ENCODE results near the gene CMTR1. TPM values are rescaled to one million over a fixed set of nuclear protein-coding genes. Genes with fewer than 3 reads are reported as not detected.
A peak's percentile ranks its signal among the peaks of the same experiment; 100 is the strongest.
"Not testable (repeated sequence)": the region's sequence is repeated elsewhere in the genome, so short reads cannot be mapped to it uniquely, and the experiment has no call there.

Gene CMTR1
- total RNA-seq, 1 donor from 2014 or later: 57.1 TPM

DNA sequence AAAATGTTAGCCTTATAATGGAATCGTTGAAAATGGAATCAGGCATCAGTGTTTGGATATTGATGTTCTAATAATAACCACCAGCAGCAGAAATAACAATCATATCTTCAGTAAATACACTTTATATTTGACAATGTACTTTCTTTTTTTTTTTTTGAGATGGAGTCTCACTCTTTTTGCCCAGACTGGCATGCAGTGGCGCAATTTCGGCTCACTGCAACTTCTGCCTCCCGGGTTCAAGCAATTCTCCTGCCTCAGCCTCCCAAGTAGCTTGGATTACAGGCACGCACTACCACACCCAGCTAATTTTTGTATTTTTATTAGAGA, 10.2 kb downstream of the CMTR1 start:
- peaks cover 19% of the 10 kb centered on the region for H3K4me1 Mint-ChIP-seq
- H3K27ac Mint-ChIP-seq: peak overlapping the region; percentile 86
- H3K9me3 Mint-ChIP-seq; intact Hi-C loops (cut with micrococcal nuclease); DNase-seq; H3K27me3 Mint-ChIP-seq: not testable (repeated sequence)
- H3K36me3 Mint-ChIP-seq (ENCODE audit: low read depth): peaks cover 50% of the 10 kb centered on the region
- H3K4me3 Mint-ChIP-seq: peak overlapping the region; percentile 80

- H3K27me3 Mint-ChIP-seq: no peaks in the 10 kb centered on the region
- H3K4me1 Mint-ChIP-seq: peaks cover 22% of the 10 kb centered on the region
- H3K36me3 Mint-ChIP-seq (ENCODE audit: low read depth): peaks cover 71% of the 10 kb centered on the region
- H3K9me3 Mint-ChIP-seq: no peaks in the 10 kb centered on the region
- intact Hi-C loops (cut with micrococcal nuclease): loop anchor here (5.0 kb wide), 1 partner anchor 423 kb away; no protein-coding TSS in a partner anchor
- no peak overlapping the region for H3K27ac Mint-ChIP-seq
- no peak overlapping the region for H3K4me3 Mint-ChIP-seq
- no peak for DNase-seq
Measured at GRCh38 chr6:37449984-37450383, 17.0 kb downstream of the CMTR1 start.

DNA sequence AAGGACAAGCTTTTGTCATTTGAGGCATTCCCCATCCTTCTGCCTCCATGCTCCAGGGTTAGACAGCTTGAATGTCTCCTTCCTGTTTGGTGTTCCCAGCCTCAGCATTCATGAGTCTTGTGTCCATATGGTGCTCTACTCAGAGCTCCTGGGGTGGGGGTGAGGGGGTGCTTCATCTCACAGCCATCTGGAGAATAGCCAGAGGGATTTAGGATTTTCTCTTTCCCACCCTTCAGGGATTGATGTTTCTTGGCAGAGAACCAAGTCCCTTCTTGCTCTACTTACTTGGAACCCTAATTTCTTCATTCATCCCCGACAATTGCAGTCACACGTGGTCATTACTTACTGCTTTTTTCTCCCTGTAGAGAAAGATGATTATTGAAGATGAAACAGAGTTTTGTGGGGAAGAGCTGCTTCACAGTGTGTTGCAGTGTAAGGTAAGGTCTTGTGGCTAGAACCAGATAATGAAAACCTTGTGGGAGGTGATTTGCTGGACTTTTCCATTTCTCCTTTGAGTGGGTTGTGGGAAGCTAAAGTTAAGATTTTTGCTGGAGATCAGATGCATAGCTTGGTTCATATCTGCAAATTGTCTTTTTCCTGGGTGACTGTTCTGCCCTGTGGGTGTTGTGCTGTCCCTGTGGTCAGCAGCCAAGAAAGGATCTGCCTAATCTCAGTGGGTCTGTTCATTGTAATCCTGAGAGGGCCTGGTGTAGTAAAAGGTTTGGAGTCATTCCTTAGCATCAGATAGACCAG, 18.6 kb downstream of the CMTR1 start:
- DNase-seq: no peak
- no peaks in the 10 kb centered on the region for H3K9me3 Mint-ChIP-seq
- no peaks in the 10 kb centered on the region for H3K27me3 Mint-ChIP-seq
- intact Hi-C loops (cut with micrococcal nuclease): loop anchor here (5.0 kb wide), 1 partner anchor 424 kb away; no protein-coding TSS in a partner anchor
- H3K27ac Mint-ChIP-seq: peak overlapping the region; percentile 72
- peaks cover 22% of the 10 kb centered on the region for H3K4me1 Mint-ChIP-seq
- H3K36me3 Mint-ChIP-seq (ENCODE audit: low read depth): peaks cover 73% of the 10 kb centered on the region
- H3K4me3 Mint-ChIP-seq: peak overlapping the region; percentile 18

GRCh38 chr6:37452522-37452921, 19.5 kb downstream of the CMTR1 start:
- intact Hi-C loops (cut with micrococcal nuclease): loop anchor here (5.0 kb wide), 1 partner anchor 425 kb away; no protein-coding TSS in a partner anchor
- Mint-ChIP-seq H3K4me3 (no peak overlapping the region), H3K27ac (peak overlapping the region; percentile 72), H3K27me3 (no peaks in the 10 kb centered on the region), H3K36me3 (ENCODE audit: low read depth) (peaks cover 72% of the 10 kb centered on the region), H3K9me3 (no peaks in the 10 kb centered on the region), H3K4me1 (peaks cover 22% of the 10 kb centered on the region)
- DNase-seq: no peak

DNA sequence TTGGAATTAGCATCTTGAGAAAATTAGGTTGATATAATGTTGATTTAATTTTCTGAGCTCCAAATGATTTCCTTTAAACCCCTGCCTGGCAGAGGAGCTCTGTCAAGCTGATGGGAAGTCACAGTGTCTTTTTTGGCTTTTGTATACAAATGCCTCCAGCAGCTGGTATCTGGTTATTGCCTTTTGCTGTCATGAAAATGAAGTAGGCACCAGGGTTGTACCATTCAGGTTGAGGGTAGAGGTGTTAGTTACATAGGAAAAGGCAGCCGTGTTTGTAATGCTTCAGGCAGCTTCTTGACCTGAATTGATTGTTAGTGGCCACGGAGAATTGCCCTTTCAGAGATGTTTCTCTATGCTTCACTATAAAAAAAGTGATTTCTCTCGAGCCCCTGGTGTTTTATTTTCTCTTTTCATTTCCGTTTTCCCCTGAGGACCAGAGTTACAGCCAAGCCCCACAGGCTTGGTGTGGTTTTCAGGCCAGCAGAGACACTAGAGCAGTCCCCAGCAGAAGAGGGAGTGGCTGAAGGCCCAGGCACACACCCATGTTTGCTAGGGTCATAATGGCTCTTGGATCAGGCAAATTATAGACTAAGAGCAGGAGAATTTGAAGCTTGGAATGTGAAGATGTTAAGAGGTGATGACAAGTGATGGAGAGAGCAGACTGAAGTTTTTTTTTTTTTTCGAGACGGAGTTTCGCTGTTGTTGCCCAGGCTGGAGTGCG, 21.6 kb downstream of the CMTR1 start:
- H3K9me3 Mint-ChIP-seq: no peaks in the 10 kb centered on the region
- intact Hi-C loops (cut with micrococcal nuclease): loop anchor here (5.0 kb wide), 1 partner anchor 427 kb away; no protein-coding TSS in a partner anchor

DNA sequence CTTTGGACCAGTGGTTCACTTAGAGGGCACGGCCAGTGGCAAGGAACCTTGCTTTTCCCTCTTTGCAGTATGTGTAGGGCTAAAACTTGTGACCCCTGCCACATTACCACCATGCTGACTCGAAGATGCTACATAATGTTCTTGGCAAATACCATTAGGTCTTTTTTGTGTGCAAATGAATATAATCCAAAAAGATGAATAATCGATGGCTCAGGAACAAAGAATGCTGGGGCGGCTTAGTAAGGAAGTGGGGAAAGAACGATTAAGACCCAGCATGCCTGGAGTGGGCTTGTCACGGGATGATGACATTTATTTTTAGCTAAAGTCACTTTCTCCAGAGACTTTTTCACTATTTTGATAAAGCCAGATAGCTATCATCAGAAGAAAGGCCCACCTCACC, 23.1 kb downstream of the CMTR1 start:
- intact Hi-C loops (cut with micrococcal nuclease): no loop called here
- peaks cover 18% of the 10 kb centered on the region for H3K4me1 Mint-ChIP-seq
- no peak overlapping the region for H3K27ac Mint-ChIP-seq
- peaks cover 73% of the 10 kb centered on the region for H3K36me3 Mint-ChIP-seq (ENCODE audit: low read depth)
- no peaks in the 10 kb centered on the region for H3K9me3 Mint-ChIP-seq
- H3K4me3 Mint-ChIP-seq: no peak overlapping the region
- DNase-seq: no peak
- no peaks in the 10 kb centered on the region for H3K27me3 Mint-ChIP-seq

More for the DNA sequence above, 21.6 kb downstream of the CMTR1 start:
- Mint-ChIP-seq H3K27ac (no peak overlapping the region), H3K36me3 (ENCODE audit: low read depth) (peaks cover 75% of the 10 kb centered on the region), H3K27me3 (no peaks in the 10 kb centered on the region), H3K4me1 (peaks cover 22% of the 10 kb centered on the region), H3K4me3 (no peak overlapping the region)
- DNase-seq: no peak

DNA sequence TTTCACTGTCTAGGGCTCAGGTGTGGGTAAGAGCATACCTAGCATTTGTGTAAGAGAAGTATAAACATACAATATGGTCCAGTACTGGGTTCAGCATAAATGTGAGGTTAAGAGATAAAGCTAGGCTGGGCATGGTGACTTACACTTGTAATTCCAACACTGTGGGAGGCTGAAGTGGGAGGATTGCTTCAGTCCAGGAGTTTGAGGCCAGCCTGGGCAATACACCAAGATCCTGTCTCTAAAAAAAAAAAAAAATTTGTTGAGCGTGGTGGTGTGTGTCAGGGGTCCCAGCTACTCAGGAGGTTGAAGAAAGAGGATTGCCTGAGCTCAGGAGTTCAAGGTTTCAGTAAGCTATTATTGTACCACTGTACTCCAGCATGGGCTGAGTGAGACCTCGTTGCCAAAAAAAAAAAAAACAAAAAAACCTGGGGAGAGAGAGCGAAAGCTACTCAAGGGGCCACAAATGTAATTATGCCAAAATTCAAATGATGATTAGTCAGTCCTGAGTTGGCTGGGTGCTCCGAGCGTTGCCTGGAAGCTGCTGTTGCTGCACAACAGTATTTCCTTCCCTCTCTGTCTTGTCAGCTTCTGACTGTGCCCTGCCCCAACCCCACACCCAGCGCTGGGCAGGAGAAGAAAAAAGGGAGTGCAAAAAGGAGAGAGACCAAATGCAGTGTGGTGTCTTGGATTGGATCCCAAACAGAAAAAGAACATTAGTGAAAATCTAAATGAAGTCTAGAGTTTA, 24.0 kb downstream of the CMTR1 start:
- peaks cover 11% of the 10 kb centered on the region for H3K4me1 Mint-ChIP-seq
- DNase-seq: no peak
- H3K27me3 Mint-ChIP-seq: no peaks in the 10 kb centered on the region
- H3K36me3 Mint-ChIP-seq (ENCODE audit: low read depth): peaks cover 73% of the 10 kb centered on the region
- H3K27ac Mint-ChIP-seq: no peak overlapping the region
- H3K4me3 Mint-ChIP-seq: no peak overlapping the region
- H3K9me3 Mint-ChIP-seq: no peaks in the 10 kb centered on the region
- intact Hi-C loops (cut with micrococcal nuclease): no loop called here

- H3K27ac Mint-ChIP-seq: no peak overlapping the region
Measured at GRCh38 chr6:37459981-37460800, 27.2 kb downstream of the CMTR1 start.

DNA sequence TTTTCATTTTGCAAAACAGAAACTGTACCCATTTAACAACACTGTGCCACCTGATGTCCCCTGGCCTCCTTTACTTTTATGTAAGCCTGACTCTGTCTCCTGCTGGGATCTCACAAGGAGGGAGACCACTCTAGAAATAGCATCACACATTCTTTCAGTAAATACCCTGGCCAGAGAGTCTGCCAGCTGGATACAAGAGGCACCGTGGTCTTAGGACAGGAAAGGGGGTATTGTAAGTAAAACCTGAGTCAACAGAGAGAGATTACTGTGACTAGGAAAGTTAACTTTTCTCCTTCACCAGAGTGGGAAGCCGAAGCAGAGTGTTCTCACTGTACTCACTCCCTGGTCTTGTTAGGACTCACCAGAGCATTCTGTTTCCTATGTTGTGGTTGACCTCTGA, 27.8 kb downstream of the CMTR1 start:
- intact Hi-C loops (cut with micrococcal nuclease): no loop called here
- Mint-ChIP-seq H3K4me3 (no peak overlapping the region), H3K27ac (no peak overlapping the region), H3K9me3 (no peaks in the 10 kb centered on the region), H3K27me3 (no peaks in the 10 kb centered on the region), H3K36me3 (ENCODE audit: low read depth) (peaks cover 69% of the 10 kb centered on the region), H3K4me1 (no peaks in the 10 kb centered on the region)
- no peak for DNase-seq

More at GRCh38 chr6:37459981-37460800, 27.2 kb downstream of the CMTR1 start:
- DNase-seq: no peak
- no peaks in the 10 kb centered on the region for H3K9me3 Mint-ChIP-seq
- H3K4me1 Mint-ChIP-seq: no peaks in the 10 kb centered on the region
- no peaks in the 10 kb centered on the region for H3K27me3 Mint-ChIP-seq
- intact Hi-C loops (cut with micrococcal nuclease): no loop called here
- no peak overlapping the region for H3K4me3 Mint-ChIP-seq
- peaks cover 69% of the 10 kb centered on the region for H3K36me3 Mint-ChIP-seq (ENCODE audit: low read depth)

DNA sequence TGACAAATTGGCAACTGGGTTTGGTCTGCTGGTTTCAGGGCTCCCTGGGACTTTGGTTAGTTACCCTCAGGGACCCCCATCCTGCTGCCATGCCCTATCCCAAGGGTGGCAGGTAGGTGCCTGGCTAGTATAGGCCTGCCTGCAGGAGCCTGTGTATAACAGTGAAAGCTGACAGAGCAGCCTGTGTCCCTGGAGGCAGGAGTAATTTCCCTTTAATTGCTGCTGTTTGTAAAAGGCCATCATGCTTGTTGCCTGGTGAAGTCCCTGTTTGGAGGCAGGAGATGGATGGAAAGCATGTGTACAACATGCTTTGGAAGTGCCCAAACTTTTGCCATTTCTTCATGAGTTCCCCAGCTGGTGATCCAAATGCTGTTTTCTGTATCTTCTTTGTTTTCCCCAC, 30.1 kb downstream of the CMTR1 start:
- intact Hi-C loops (cut with micrococcal nuclease): no loop called here
- H3K4me3 Mint-ChIP-seq: no peak overlapping the region

GRCh38 chr6:37467718-37468117, 34.7 kb downstream of the CMTR1 start:
- intact Hi-C loops (cut with micrococcal nuclease): no loop called here
- no peak overlapping the region for H3K4me3 Mint-ChIP-seq
- DNase-seq: no peak
- H3K9me3 Mint-ChIP-seq: no peaks in the 10 kb centered on the region
- no peaks in the 10 kb centered on the region for H3K4me1 Mint-ChIP-seq
- no peaks in the 10 kb centered on the region for H3K27me3 Mint-ChIP-seq
- H3K36me3 Mint-ChIP-seq (ENCODE audit: low read depth): peaks cover 61% of the 10 kb centered on the region
- no peak overlapping the region for H3K27ac Mint-ChIP-seq

More for the DNA sequence above, 30.1 kb downstream of the CMTR1 start:
- peaks cover 69% of the 10 kb centered on the region for H3K36me3 Mint-ChIP-seq (ENCODE audit: low read depth)
- no peaks in the 10 kb centered on the region for H3K9me3 Mint-ChIP-seq
- no peak overlapping the region for H3K27ac Mint-ChIP-seq
- no peak for DNase-seq
- H3K27me3 Mint-ChIP-seq: no peaks in the 10 kb centered on the region
- no peaks in the 10 kb centered on the region for H3K4me1 Mint-ChIP-seq

DNA sequence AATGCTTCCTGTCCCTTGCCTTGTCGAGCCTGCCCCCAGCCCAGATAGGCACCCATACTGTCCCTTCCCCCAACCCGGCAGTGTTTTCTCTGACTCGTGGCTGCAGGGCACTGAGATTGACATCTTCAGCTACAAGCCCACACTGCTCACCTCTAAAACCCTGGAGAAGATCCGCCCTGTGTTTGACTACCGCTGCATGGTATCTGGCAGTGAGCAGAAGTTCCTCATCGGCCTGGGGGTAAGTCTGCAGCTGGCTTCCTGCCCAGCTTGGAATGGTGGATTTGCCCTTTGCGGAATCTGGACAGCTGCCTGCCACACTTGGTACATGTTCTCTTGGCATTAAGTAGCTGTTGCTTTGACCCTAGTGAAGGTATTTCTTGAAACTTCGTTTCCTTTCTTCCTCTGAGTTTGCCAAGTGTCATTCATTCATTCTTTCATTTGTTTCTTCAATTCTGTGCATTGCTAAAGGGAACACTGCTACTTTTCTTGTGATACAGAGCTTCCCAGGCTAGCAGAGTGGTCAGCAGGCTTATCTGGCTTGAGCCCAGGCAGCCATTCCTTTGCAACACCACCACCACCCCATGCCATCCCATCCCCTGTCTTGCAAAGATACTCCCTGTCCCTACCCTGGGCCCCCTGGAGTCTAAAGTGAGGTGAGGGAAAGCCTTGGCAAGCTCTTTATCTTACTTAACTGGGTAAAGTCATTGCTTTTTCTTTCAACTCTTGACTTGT, 40.5 kb downstream of the CMTR1 start:
- no peaks in the 10 kb centered on the region for H3K27me3 Mint-ChIP-seq
- H3K4me1 Mint-ChIP-seq: no peaks in the 10 kb centered on the region
- no peak for DNase-seq
- H3K9me3 Mint-ChIP-seq: no peaks in the 10 kb centered on the region
- peaks cover 71% of the 10 kb centered on the region for H3K36me3 Mint-ChIP-seq (ENCODE audit: low read depth)
- no peak overlapping the region for H3K4me3 Mint-ChIP-seq
- no peak overlapping the region for H3K27ac Mint-ChIP-seq
- intact Hi-C loops (cut with micrococcal nuclease): no loop called here

DNA sequence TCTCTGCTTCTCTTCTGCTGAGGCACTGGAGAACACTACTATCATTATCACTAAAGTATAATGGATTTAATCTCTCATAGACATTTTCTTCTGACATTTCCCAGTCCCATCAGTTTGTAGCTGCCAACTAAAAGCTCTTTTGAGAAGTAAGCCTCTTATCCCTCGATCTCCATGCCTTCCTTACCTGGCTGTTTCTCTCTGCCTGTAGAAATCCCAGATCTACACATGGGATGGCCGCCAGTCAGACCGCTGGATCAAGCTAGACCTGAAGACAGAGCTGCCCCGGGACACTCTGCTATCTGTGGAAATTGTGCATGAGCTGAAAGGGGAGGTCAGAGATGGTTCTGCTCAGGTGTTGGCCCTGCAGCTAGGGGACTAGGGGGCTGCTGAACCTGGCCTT, 41.3 kb downstream of the CMTR1 start:
- Mint-ChIP-seq H3K27me3 (no peaks in the 10 kb centered on the region), H3K36me3 (ENCODE audit: low read depth) (peaks cover 76% of the 10 kb centered on the region), H3K4me1 (no peaks in the 10 kb centered on the region), H3K27ac (peak overlapping the region; percentile 6), H3K4me3 (no peak overlapping the region), H3K9me3 (no peaks in the 10 kb centered on the region)
- intact Hi-C loops (cut with micrococcal nuclease): no loop called here
- no peak for DNase-seq

Measured in activated CD4-positive, alpha-beta T cell treated with anti-CD3 and anti-CD28 coated beads, Interleukin-2, amount 10 ng/mL, durations not matched to agents 24 days and 14 days (primary cell).